ENCODE results near the gene BCL11B.

- TF ChIP-seq GATA2 (IDR thresholded peaks at IDR 0.05; ENCODE audit: low read depth, low read length) = no peak
- TF ChIP-seq GATA3 (IDR thresholded peaks at IDR 0.05; ENCODE audit: low read depth, low read length) = no peak
These were observed 46.4 kb downstream of the BCL11B start for GRCh38 chr14:99225436-99226203.

Data from SH-SY5Y (cell line).